ENCODE results near the gene FASTKD2. TPM values are rescaled to one million over a fixed set of nuclear protein-coding genes. Genes with fewer than 3 reads are reported as not detected.

The FASTKD2 gene
- total and polyA plus RNA-seq, 2 of the 8 experiments (the other 6 are each of a cell fraction or from before 2014, with no cell fraction given) = 35.7 to 38.5 TPM

Small RNAs within 50 kb of the gene (microRNA-seq; reads per million reads assigned to microRNA genes)
- gene MIR3130-1 (ENCODE audit: borderline microRNAs expressed in 2 of 2, borderline number of aligned reads in 2 of 2, borderline replicate concordance in 1 of 2) = 0 reads per million in 2 experiments
- gene MIR3130-2 (ENCODE audit: borderline microRNAs expressed in 2 of 2, borderline number of aligned reads in 2 of 2, borderline replicate concordance in 1 of 2) = 0 reads per million in 2 experiments

Small RNAs within 50 kb of the gene (small RNA-seq; reads per million reads assigned to genes)
- 0.69 reads per million for gene MIR3130-2 (ENCODE audit: insufficient read depth)

Other genes with a start within 250 kb of the FASTKD2 start
- gene FAM237A, start 123.1 kb upstream of the FASTKD2 start, total RNA-seq (2021; fragmentation: NEBNext Ultra II Directional; extraction: Animal tissue kit (Norgen Biotek cat#: 25700)) = not detected in 2 replicates
- gene FAM237A, start 123.1 kb upstream of the FASTKD2 start, polyA plus RNA-seq (2011; rRNA removed) = not detected in 2 replicates
- not detected in 2 replicates for gene DYTN, start 47.2 kb upstream of the FASTKD2 start, total RNA-seq (2021; fragmentation: NEBNext Ultra II Directional; extraction: Animal tissue kit (Norgen Biotek cat#: 25700))
- gene DYTN, start 47.2 kb upstream of the FASTKD2 start, polyA plus RNA-seq (2011; rRNA removed) = not detected in 2 replicates
- gene MDH1B, start 278 bp upstream of the FASTKD2 start, total RNA-seq (2021; fragmentation: NEBNext Ultra II Directional; extraction: Animal tissue kit (Norgen Biotek cat#: 25700)) = 2.1 and 2.7 TPM in 2 replicates
- gene MDH1B, start 278 bp upstream of the FASTKD2 start, polyA plus RNA-seq (2011; rRNA removed) = 0.89 and 1.5 TPM in 2 replicates
- gene CPO, start 173.9 kb downstream of the FASTKD2 start, total RNA-seq (2021; fragmentation: NEBNext Ultra II Directional; extraction: Animal tissue kit (Norgen Biotek cat#: 25700)) = 1.3 and 1.9 TPM in 2 replicates
- 0.50 and 1.3 TPM in 2 replicates for gene CPO, start 173.9 kb downstream of the FASTKD2 start, polyA plus RNA-seq (2011; rRNA removed)

All from H1 (cell line).